NCI-H2081 treated with DMSO at 0.1 percent for 48 hours (cell line): ENCODE measurements around the gene SLC2A9.

ENCODE experiments used
- DNase-seq: peaks from one replicate; lab custom pipeline; 2025; lab: John Stamatoyannopoulos, UW

Gene SLC2A9

DNA sequence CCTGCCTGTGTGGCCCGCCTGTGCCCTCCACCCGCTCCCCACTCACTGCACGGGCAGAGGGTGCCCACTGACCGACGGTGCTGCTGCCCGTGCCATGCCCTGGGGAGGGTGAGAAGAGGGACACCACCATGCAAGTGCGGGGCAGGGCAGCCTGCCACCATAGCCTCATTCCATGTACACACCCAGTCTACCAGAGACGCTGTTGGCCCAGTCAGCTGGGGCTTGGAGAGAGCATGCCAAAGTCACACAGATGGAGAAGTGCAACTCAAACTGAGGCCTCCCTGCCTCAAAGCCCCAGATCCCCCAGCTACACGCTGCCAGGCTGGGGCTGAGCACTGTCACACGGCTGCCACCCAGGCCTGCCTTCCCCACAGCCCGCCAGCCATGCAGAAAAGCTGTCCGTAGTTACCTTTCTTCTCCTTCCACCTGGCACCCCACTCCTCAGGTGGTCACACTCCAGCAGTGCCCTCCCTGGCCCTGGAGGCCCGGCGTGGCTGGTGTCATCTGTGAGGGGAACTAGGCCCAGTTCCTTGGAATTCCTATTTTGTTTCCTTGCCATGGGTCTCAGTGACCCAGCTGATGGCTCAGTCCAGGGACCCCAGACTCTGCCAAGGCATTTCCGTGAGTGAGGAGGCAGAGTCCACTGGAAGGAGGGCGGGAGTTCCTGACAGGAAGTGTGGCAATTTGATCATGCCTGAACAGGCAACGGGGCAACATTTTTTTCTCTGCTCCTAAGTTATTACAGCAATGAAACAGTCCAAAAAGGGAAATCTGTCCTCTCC lies at the start of gene SLC2A9:
SLC2A9 (minus strand) TSS at position 627 of the 782 bp plus-strand sequence; CDS start at position 559, 68 bp downstream.
- DNase-seq = no peak

DNA sequence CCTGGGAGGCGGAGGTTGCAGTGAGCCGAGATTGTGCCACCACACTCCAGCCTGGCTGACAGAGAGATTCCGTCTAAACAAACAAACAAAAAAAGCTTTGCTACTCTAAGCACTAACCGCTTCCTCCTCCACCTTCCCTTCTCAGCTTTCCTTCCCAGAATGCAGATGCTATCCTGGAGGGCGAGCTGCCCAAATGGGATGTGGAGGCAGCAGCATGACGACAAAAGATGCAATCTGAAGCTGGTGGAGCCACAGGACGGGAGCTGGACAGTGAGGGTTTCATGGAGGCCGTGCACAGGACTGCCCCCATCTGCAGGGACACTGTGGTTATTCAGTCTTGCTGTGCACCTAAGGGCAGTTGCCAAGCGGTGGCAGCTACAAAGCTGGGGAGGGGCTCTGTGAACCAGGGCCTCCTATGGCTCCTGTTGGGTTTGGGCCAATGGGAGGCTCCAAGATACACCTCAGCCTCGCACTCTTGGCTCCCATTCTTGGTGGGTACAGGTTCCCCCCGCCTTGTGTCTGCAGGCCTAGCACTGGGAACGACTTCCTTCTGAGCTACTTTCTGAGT lies 47.9 kb upstream of the SLC2A9 start:
- DNase-seq = no peak

DNA sequence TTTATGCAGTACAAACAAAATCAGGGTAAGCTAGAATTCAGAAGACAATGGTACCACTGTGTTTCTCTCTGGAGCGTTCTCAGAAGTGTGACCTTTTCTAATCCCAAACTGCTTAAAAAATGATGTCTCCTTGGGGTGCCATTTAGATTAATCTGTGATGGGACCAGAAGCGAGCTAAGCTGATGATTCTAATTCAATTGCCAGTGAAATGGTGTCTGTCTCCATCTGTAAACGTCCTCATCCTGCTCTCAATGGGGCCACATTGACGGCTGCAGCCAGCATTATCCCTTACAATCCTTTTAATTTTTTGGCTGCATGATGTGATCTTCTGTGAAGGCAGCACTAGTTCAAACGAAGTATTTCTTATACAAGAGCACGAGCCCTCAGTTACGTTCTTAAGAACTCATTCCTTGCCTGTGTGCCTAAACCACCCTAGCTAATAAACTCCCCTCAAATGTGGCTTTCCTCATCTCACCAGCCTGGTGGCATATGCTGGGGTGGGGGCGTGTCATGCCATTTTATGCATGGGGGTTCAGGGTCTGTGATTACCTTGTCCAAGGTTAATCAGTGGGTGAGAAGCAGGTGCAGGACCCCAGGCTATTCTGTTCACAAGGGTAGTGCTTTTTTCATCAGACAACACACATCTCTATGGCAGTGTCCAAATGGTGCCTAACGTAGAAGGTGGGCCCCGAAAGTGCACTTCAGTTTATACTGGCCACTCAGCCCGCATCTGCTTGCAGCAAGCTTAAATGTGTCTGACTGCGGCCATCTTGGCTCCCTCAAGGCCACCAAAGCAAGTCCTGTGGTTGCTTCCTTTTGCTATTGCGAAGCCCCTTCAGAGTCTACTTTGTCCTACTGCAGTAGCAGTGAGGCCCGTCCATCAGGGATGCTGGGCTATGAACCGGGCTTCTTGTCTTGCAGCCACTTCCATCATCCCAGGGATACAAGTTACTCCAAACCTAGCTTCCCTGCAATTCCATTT lies 45.7 kb upstream of the SLC2A9 start:
- no peak for DNase-seq

DNA sequence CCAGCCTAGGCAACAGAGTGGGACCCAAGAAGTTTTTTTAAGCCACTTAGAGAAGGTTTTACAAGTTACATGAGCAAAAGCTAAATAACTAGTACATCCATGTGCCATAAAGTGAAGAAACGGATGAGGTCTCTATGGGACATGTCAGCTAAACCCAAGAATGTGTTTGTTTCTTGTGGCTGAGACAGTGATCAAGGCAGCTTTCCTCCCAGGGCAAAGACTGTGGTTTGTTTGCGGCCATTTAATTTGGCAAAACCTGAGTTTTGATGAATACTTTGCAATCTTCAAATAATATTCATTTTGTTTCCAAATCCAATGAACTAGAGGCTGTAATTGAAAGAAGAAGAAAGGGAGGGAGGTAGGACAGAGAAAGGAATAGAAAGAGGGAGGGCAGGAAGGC lies 44.9 kb upstream of the SLC2A9 start:
- DNase-seq = no peak

DNA sequence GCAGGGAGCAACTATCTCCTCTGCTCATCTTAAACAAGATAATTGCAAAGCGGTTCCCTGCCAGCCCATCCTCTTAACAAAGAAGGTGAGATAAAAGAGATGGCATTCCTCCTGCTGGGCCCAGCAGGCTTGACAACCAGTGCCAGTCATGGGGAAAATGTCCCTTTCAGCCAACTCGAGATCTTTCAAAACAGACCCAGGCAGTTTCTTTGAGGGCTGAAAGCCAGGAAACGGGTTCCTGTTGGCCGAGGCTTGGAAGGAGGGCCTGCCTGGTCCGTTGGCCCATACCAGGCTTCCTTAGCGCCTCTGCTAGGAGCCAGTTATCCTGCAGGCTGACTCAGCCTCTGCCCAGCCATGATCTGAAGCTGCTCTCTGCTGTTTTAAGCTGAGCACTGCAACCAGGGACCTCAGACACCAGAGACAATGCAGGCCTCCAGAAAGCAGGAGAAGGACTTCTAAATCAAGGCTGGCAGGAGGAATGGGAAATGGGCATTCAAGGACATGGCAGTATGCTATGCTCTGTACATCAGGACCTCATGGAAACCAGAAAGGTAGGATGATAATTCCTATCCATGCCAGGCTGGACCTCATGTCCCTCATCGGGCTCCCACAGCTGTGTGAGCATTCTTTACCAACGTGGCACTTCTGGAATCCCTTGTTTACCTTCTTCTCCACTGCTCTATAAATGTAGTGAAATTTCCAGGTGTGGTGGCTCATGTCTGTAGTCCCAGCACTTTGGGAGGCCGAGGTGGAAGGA lies 42.4 kb upstream of the SLC2A9 start:
- DNase-seq = no peak

DNA sequence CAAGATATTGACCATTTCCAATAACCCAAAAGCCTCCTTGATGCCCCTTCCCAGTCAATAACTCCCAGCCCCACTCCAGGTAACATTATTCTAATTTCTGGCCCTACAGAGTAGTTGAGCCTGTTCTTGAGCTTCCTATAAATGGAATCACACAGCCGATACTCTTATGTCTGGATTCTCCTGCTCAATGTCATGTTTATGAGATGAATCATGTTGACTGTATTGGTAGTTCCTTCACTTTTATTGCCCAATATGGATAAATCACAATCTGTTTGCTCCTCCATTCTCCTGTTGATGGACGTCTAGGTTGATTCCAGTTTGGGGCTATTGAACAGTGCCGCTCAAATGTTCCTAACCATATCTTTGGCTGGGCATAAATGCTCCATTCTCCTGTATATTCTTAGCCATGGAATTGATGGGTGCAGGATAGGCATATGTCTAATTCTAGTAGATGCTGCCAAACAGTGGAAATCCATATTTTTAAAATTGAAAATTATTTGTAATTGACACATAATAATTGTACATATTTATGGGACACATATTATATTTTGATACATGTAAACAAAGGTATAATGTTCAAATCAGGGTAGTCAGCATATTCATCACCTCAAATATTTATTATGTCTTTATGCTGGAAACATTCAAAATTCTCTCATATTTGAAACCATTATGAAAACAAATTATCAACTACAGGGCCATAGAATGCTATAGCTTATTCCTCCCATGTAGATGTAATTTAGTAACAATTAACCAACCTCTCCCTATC lies 40.5 kb upstream of the SLC2A9 start:
- no peak for DNase-seq

DNA sequence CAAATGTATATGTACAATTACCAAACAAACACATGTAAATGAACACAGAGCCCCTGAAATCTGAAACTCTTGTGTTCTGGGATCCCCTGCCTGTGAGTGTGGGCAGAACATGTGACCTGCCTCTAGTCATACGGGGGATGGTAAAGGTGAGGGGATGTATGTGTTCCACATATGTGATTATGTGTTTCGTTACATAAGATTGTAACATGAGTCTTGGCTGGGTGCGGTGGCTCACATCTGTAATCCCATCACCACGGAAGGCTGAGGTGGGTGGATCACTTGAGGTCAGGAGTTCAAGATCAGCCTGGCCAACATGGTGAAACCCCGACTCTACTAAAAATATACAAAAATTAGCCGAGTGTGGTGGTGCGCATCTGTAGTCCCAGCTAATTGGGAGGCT lies 37.1 kb upstream of the SLC2A9 start:
- DNase-seq = no peak

DNA sequence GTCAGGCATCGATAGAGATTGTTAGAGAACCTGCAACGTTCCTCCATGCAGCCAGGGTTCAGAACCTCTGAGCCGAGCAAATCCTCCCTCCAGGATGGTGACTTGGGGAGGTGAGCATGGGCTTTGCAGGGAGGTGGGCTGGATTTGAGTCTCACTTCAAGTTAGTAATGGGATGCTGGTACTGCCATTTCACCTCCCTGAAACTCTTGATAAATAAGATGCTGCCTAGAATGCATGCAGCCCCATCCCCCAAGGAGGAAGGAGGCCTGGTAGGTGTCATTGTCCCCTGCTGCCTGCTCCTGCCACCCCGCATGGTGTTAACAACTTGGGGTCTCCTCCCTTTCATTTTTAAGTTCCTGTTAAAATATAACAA lies 35.7 kb upstream of the SLC2A9 start:
- no peak for DNase-seq

DNA sequence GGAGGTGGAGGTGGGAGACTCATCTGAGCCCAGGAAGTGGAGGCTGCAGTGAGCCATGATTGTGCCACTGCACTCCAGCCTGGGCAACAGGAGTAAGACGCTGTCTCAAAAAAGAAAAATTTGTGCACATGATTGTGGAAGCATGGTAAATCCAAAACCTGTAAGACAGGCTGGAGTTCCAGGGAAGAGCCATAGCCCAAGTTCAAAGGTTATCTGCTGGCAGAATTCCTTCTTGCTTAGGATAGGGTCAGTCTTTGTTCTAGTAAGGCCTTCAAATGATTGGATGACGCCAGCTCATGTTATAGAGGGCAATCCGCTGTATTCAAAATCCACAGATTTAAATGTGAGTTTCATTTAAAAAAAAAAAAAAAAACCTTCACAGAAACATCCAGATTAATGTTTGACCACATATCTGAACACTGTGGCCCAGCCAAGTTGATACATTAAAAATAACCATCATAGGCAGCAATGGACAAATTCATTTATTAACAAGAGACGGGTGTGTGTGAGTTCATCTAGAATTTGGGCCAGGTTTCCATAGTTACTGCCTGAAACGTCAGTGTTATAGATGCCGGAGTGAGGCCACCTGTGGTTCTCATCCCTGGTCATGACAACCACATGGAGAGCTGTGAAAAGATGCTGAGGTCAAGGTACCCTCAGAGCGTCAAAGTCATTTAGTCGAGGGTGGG lies 35.2 kb upstream of the SLC2A9 start:
- DNase-seq = no peak

DNA sequence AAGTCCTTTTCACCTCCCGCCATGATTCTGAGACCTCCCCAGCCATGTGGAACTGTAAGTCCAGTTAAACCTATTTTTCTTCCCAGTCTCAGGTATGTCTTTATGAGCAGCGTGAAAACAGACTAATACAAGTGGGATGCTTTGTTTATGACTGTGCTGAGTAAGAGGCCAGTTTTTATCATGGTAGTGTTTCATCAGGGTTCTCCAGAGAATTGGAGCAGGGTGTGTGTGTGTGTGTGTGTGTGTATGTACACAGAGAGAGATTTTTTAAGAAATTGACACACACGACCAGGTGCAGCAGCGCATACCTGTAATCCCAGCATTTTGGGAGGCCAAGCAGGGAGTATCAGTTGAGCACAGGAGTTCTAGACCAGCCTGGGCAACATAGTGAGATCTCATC lies 34.6 kb upstream of the SLC2A9 start:
- DNase-seq = no peak

DNA sequence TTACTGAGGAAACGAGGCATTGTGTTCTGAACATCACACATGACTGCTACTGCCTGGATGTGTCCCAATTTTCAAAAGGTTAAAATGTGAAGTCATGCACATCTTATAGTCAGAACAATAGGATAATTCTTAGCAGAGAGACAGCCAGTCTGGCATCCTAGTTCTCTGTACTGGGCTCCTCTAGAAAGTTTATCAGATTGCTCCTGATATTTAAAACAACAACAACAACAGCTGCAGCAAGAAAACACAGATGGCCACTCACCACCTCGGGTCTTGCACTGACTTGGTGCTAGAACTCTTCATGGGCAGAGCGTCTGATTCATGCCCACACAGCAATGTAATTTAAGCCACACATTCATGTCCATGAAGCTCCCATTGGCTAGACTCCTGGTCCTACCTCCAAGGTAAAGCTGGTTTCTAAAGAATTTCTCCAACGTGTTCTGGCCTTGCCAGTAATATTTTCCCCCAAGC lies 33.3 kb upstream of the SLC2A9 start:
- no peak for DNase-seq

DNA sequence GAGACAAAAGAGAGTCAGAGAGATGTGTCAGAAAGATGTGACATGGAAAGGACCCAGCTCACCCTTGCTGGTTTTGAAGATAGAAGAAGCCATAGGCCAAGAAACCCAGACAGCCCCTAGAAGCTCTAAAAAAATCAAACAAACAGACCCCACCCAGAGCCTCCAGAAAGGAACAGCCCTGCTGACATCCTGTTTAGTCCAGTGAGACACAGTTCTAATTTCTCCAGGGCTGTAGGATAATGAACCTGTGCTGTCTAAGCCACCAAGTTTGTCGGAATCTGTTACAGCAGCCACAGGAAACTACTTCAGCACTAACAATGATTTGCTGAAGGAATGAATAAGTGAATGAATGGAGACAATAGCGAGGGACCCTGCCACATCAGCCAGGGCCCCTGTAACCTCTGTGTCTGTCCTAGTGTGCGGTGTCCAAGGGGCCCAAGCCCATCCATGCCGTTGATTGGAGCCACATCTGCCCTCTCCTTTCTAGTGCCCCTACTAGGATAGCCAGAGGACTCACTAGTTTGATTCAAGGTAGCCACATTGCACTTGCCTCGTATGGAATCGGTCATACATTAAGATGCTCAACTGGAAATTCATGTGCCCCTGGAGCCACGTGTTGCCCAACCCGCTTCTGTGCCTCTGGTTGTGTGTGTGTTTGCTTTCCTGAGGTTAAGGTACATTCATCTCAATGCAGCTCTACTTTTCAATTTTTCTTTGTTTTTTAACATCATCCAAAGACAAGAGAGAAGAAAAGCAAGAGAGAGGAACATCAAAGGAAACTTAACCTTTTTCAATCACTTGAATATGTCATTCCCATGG lies 32.5 kb upstream of the SLC2A9 start:
- DNase-seq = no peak

DNA sequence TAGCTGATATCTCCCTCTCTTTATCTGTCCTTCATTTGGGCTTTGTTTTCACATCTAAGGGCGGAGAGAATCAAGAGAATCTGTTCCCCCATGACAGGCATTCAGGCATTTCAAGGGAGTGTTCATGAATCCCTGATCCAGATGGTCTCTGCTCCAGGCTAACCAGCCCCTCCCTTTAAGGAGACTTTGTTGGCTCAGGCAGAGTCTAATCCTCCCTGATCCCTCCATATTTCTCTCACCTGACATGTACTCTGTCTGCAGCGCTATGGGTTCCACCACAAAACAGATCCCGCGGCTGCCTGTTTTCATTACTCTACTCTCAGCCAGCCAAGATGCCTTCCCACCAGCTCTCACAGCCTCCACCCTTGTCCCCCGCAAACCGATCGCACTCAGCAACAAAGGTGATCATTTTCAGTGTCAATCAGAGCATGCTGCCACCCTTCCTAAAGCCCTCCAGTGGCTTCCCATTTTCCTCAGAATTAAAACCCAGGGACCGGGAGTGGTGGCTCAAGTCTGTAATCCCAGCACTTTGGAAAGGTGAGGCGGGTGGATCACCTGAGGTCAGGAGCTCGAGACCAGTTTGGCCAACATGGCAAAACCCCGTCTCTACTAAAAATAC lies 30.3 kb upstream of the SLC2A9 start:
- DNase-seq = no peak

DNA sequence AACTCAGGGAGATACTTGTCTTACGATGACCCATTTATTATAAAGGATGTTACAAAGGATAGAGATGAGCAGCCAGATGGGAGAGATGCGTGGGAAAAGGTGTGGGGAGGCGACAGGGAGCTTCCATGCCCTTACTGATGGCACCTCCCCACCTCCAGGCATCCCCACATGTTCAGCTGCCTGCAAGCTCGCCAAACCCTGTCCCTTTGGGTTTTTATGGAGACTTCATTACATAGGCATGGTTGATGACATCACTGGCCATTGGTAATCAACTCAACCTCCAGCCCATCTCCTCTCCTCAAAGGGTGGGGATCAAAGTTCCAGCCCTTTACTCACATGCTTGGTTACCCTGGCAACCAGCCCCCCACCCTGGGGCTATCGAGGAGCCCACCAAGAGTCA lies 29.4 kb upstream of the SLC2A9 start:
- DNase-seq = no peak

DNA sequence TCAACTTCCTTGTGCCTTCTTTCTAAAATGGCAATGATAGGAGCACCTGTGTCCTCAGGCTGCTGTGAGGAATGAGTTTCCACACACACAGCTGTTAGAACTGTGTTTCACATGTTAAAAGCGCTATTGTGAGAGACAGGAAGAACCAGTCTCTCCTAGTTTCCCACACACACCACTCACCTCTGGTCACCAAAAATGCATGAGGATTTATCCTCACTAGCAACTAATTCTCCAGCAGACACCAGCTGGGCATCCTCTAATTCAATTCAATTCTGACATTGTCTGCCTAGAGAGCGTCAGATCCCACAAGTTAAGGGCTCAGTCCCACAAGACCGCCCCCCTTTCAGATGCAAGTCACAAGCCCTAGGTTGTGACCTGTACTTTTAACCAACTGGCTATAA lies 29.0 kb upstream of the SLC2A9 start:
- DNase-seq = no peak

DNA sequence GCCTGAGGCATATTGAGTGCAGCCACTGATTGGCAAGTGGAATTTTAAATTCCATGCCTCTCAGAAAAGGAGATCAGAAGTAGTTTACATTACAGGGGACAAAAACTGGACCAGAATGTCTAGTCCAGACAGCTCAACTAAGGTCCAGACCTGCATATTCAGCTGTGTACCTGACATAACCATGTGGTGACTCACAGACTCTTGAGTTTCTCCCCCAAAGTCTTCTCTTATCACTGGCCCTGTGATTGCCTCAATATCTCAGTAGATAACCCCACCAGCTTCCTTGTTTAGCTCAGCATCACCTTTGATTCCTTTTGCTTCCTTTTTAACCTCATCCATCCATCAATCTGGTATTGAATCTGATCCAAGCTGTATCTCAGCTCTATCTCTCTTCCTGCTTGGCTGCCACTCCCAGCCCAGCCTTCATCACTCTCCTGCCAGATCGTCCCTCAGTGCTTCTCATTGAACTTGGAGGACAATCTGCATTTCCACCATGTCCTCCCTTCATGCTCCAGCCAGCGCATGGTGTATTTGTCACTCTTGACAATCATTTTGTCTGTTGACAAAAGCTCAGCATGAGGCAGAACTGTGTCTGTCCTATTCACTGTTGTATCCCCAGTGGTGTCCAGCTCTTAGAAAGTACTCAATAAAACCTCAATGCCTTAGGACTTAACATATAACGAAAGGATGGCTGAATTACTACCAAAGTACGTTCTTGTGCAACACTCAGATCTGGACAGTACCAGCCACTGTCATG lies 27.8 kb upstream of the SLC2A9 start:
- DNase-seq = no peak

DNA sequence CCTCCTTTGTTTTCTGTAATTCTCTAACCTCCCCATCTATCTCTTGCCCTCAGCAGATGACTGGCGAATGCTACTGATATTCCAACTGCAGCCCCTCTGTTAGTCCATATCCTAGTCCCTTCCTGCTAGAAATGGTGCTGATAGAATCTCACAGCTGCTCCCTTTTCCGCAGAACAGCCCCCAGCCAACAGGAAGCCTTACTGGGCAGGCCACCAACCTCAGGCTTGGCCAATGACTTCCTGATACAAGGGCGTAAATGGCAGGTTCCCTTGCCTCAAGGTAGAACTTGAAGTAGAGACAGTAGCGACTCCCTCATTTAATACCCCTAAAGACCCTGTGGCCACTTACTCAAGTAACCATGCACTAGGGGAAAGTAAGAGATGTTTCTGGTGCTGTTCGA lies 26.7 kb upstream of the SLC2A9 start:
- DNase-seq = no peak

DNA sequence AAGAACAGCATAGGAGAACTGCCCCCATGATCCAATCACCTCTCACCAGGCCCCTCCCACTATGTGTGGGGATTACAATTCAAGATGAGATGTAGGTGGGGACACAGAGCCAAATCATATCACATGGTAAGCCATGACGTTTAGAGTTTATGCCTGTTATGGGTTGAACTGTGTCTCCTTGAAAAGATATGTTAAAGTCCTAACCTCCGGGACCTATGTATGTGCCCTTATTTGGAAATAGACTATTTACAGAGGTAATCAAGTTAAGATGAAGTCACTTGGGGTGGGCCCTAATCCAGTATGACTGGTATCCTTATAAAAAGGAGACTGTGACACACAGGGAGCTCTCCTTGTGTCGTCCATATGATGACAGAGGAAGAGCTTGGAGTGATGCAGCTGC lies 25.2 kb upstream of the SLC2A9 start:
- no peak for DNase-seq
